ENCODE measurements around the gene FBXL17. TPM values are rescaled to one million over a fixed set of nuclear protein-coding genes. Genes with fewer than 3 reads are reported as not detected.

Gene FBXL17
- polyA plus RNA-seq, 1 of the 3 experiments (the other 2 are of a cell fraction) = 4.4 TPM

DNA sequence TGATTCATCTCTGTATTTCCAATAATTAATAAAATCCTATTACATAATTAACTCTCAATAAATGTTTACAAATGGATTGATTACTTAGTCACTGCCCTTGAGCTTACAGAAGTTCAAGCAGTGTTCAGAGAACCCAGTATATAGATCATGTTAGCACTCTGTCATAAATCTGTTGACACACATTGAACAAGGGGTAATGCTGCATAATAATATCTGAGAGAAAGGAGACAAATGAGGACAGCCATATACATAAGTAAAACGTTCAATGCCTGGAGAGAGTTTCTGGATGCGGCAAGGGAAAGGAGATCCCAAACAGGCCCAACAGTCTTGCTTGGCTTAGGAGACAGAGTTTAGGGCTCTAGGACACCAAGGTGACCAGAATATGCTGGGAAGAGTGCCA, 270.2 kb downstream of the FBXL17 start:
- H3F3A ChIP-seq (replicated peaks; ENCODE audit: insufficient read depth) = no peaks in the 10 kb centered on the region
- H3K36me3 ChIP-seq (replicated peaks in 1 of 2; ENCODE audit: control insufficient read depth in 1 of 2, insufficient read depth in 2 of 2, low read length in 1 of 2) = no peaks in the 10 kb centered on the region
- CTCF ChIA-PET = interaction anchor here (1.3 kb wide), 1 partner anchor 9 kb away, joined by 4 read pairs; no protein-coding TSS in a partner anchor
- DNase-seq = no peak
- TF ChIP-seq ELF1 (IDR thresholded peaks at IDR 0.05) = no peak
- TF ChIP-seq RAD21 (IDR thresholded peaks at IDR 0.05; ENCODE audit: low read length) = no peak
- TF ChIP-seq FOSL2 (IDR thresholded peaks at IDR 0.05; ENCODE audit: borderline replicate concordance, low read depth) = no peak
- TF ChIP-seq NFIC (IDR thresholded peaks at IDR 0.05; ENCODE audit: borderline replicate concordance) = no peak
- no peak for TF ChIP-seq RFX5 (IDR thresholded peaks at IDR 0.05; ENCODE audit: low read length)
- no peak for TF ChIP-seq GABPA (IDR thresholded peaks at IDR 0.05; ENCODE audit: low read depth)
- TF ChIP-seq, protein P1, sequence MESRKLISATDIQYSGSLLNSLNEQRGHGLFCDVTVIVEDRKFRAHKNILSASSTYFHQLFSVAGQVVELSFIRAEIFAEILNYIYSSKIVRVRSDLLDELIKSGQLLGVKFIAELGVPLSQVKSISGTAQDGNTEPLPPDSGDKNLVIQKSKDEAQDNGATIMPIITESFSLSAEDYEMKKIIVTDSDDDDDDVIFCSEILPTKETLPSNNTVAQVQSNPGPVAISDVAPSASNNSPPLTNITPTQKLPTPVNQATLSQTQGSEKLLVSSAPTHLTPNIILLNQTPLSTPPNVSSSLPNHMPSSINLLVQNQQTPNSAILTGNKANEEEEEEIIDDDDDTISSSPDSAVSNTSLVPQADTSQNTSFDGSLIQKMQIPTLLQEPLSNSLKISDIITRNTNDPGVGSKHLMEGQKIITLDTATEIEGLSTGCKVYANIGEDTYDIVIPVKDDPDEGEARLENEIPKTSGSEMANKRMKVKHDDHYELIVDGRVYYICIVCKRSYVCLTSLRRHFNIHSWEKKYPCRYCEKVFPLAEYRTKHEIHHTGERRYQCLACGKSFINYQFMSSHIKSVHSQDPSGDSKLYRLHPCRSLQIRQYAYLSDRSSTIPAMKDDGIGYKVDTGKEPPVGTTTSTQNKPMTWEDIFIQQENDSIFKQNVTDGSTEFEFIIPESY (IDR thresholded peaks at IDR 0.05; ENCODE audit: borderline replicate concordance, low read depth) = no peak
- TF ChIP-seq, protein P2, sequence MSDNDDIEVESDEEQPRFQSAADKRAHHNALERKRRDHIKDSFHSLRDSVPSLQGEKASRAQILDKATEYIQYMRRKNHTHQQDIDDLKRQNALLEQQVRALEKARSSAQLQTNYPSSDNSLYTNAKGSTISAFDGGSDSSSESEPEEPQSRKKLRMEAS (IDR thresholded peaks at IDR 0.05; ENCODE audit: low read depth) = no peak
- no peak for TF ChIP-seq NRF1 (IDR thresholded peaks at IDR 0.05; ENCODE audit: low read depth, low read length)
- TF ChIP-seq JUND (IDR thresholded peaks at IDR 0.05) = no peak
- TF ChIP-seq SIN3A (IDR thresholded peaks at IDR 0.05; ENCODE audit: borderline replicate concordance, low read depth, low read length) = no peak
- no peak for TF ChIP-seq FOXJ3 (CRISPR knock-in tag; IDR thresholded peaks at IDR 0.05)
- TF ChIP-seq, protein P3, sequence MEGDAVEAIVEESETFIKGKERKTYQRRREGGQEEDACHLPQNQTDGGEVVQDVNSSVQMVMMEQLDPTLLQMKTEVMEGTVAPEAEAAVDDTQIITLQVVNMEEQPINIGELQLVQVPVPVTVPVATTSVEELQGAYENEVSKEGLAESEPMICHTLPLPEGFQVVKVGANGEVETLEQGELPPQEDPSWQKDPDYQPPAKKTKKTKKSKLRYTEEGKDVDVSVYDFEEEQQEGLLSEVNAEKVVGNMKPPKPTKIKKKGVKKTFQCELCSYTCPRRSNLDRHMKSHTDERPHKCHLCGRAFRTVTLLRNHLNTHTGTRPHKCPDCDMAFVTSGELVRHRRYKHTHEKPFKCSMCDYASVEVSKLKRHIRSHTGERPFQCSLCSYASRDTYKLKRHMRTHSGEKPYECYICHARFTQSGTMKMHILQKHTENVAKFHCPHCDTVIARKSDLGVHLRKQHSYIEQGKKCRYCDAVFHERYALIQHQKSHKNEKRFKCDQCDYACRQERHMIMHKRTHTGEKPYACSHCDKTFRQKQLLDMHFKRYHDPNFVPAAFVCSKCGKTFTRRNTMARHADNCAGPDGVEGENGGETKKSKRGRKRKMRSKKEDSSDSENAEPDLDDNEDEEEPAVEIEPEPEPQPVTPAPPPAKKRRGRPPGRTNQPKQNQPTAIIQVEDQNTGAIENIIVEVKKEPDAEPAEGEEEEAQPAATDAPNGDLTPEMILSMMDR (IDR thresholded peaks at IDR 0.05) = no peak
- no peak for TF ChIP-seq POLR2AphosphoS5 (IDR thresholded peaks at IDR 0.05; ENCODE audit: low read depth, low read length)
- TF ChIP-seq EP300 (IDR thresholded peaks at IDR 0.05; ENCODE audit: borderline replicate concordance in 1 of 2, low read depth in 1 of 2, low read length in 1 of 2) = no peak
- no peak for TF ChIP-seq CHD2 (IDR thresholded peaks at IDR 0.05; ENCODE audit: low read length, partially characterized antibody)
- no peak for TF ChIP-seq RCOR1 (IDR thresholded peaks at IDR 0.05; ENCODE audit: low read length)
- no peak for TF ChIP-seq TAF1 (IDR thresholded peaks at IDR 0.05; ENCODE audit: borderline replicate concordance, low read depth, low read length)
- TF ChIP-seq MXI1 (IDR thresholded peaks at IDR 0.05; ENCODE audit: low read depth, low read length) = no peak
- H3K4me2 ChIP-seq = no peak overlapping the region
- H3K27ac ChIP-seq (ENCODE audit: low read depth in 2 of 2, low read length in 1 of 2) = no peak overlapping the region
- POLR2A ChIA-PET = no interaction called here
- H3K27me3 ChIP-seq (ENCODE audit: insufficient read depth) = no peaks in the 10 kb centered on the region
- H3K79me2 ChIP-seq (ENCODE audit: insufficient read depth) = no peaks in the 10 kb centered on the region
- H3K9me3 ChIP-seq = no peaks in the 10 kb centered on the region
- no peaks in the 10 kb centered on the region for H3K9me2 ChIP-seq
- no peak overlapping the region for H3K4me3 ChIP-seq (ENCODE audit: low read depth in 2 of 2, low read length in 1 of 2)
- no peaks in the 10 kb centered on the region for H3K4me1 ChIP-seq (ENCODE audit: control insufficient read depth in 1 of 2, insufficient read depth in 2 of 2, low read depth in 1 of 2, low read length in 1 of 2)
- H4K20me1 ChIP-seq (ENCODE audit: insufficient read depth) = no peaks in the 10 kb centered on the region
- no peak overlapping the region for H3K9ac ChIP-seq
- 83% methylated on average over 2 of the region's 2 CpGs for WGBS (ENCODE audit: low lambda C conversion rate)
- H2AFZ ChIP-seq (ENCODE audit: low read depth) = no peak overlapping the region

All from SK-N-SH (cell line).